ENCODE measurements around the gene GRIK1.

Gene GRIK1

GRCh38 chr21:29557931-29558725 lies 381.7 kb downstream of the GRIK1 start:
- no peaks in the 10 kb centered on the region for H3K27me3 Mint-ChIP-seq
- peaks cover 15% of the 10 kb centered on the region for H3K36me3 Mint-ChIP-seq (ENCODE audit: low read depth)
- H3K9me3 Mint-ChIP-seq, result no peaks in the 10 kb centered on the region
- intact Hi-C loops (cut with micrococcal nuclease), result no loop called here
- H3K4me1 Mint-ChIP-seq (ENCODE audit: low read depth), result peaks cover 16% of the 10 kb centered on the region
- H3K4me3 Mint-ChIP-seq, result no peak overlapping the region
- H3K27ac Mint-ChIP-seq, result peak overlapping the region; percentile 62

DNA sequence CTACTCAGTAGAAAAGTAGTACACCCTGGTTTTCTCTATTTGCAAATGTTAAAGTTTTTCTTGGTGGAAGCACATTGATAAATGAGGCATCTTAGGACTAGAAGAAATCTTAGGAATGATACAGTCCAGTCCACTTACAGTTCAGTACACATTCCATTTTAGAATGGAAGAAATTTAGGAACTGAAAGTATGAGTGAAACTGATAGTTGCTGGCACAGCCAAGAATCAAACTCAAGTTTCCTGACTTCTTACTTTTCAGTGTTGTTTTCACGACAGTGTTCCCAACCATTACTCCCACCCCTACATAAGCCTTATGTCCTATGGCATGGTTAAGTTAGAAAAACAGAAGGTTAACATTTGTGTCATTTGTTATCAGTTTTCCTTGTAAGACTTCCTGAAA lies 382.6 kb downstream of the GRIK1 start:
- Mint-ChIP-seq H3K4me1 (ENCODE audit: low read depth) (peaks cover 16% of the 10 kb centered on the region), H3K27ac (peak overlapping the region; percentile 62), H3K27me3 (no peaks in the 10 kb centered on the region), H3K4me3 (no peak overlapping the region), H3K9me3 (no peaks in the 10 kb centered on the region), H3K36me3 (ENCODE audit: low read depth) (peaks cover 15% of the 10 kb centered on the region)
- intact Hi-C loops (cut with micrococcal nuclease), result no loop called here

DNA sequence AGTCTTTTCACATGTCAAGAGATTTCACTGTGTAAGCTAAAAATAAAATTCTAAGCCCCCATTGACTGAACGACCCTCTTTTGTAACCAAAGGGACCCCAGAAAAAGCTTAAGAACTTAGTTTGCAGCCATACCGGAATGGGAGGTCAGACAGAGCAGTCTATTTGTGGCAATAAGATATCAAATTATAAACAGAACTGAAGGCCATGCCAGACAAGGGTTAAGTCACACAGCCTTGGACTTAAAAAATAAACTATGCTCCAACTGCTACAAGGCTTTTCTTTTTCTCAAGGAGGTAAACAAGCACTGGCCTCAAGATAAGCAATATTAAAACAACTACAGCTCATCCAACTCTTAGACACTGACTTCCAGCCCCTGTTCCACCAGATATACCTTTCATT lies 384.2 kb downstream of the GRIK1 start:
- no peak overlapping the region for H3K27ac Mint-ChIP-seq
- no peak overlapping the region for H3K4me3 Mint-ChIP-seq
- peaks cover 16% of the 10 kb centered on the region for H3K4me1 Mint-ChIP-seq (ENCODE audit: low read depth)
- intact Hi-C loops (cut with micrococcal nuclease), result no loop called here
- H3K36me3 Mint-ChIP-seq (ENCODE audit: low read depth), result peaks cover 7% of the 10 kb centered on the region
- H3K9me3 Mint-ChIP-seq, result no peaks in the 10 kb centered on the region
- no peaks in the 10 kb centered on the region for H3K27me3 Mint-ChIP-seq

- no peaks in the 10 kb centered on the region for H3K9me3 Mint-ChIP-seq
- intact Hi-C loops (cut with micrococcal nuclease), result loop anchor here (5.0 kb wide), 1 partner anchor 97 kb away; no protein-coding TSS in a partner anchor
These were observed 389.6 kb downstream of the GRIK1 start for GRCh38 chr21:29550205-29550604.

DNA sequence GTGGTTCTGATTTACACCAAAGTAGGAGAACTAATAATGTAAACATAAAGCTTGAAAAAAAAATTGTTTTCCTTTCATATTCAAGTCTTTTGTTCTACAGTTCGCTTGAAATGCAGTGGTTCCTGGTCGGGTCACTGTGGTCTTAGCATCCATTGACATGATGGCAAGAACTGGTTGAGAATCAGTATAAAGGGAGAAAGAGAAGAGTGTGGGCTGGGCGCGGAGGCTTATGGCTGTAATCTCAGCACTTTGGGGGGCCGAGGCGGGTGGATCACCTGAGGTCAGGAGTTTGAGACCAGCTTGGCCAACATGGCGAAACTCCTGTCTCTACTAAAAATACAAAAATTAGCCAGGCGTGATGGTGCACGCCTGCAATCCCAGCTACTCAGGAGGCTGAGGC lies 390.2 kb downstream of the GRIK1 start:
- H3K36me3 Mint-ChIP-seq (ENCODE audit: low read depth), result peaks cover 6% of the 10 kb centered on the region
- intact Hi-C loops (cut with micrococcal nuclease), result loop anchor here (5.0 kb wide), 1 partner anchor 98 kb away; no protein-coding TSS in a partner anchor
- no peak overlapping the region for H3K27ac Mint-ChIP-seq
- no peaks in the 10 kb centered on the region for H3K9me3 Mint-ChIP-seq
- no peaks in the 10 kb centered on the region for H3K4me1 Mint-ChIP-seq (ENCODE audit: low read depth)
- no peaks in the 10 kb centered on the region for H3K27me3 Mint-ChIP-seq
- H3K4me3 Mint-ChIP-seq, result no peak overlapping the region

More at GRCh38 chr21:29550205-29550604, 389.6 kb downstream of the GRIK1 start:
- no peaks in the 10 kb centered on the region for H3K4me1 Mint-ChIP-seq (ENCODE audit: low read depth)
- H3K27me3 Mint-ChIP-seq, result no peaks in the 10 kb centered on the region
- H3K4me3 Mint-ChIP-seq, result no peak overlapping the region
- H3K36me3 Mint-ChIP-seq (ENCODE audit: low read depth), result peaks cover 11% of the 10 kb centered on the region
- H3K27ac Mint-ChIP-seq, result no peak overlapping the region

- H3K27me3 Mint-ChIP-seq, result no peaks in the 10 kb centered on the region
- no peak overlapping the region for H3K4me3 Mint-ChIP-seq
- no peak overlapping the region for H3K27ac Mint-ChIP-seq
- intact Hi-C loops (cut with micrococcal nuclease), result no loop called here
- no peaks in the 10 kb centered on the region for H3K4me1 Mint-ChIP-seq (ENCODE audit: low read depth)
- peaks cover 6% of the 10 kb centered on the region for H3K36me3 Mint-ChIP-seq (ENCODE audit: low read depth)
- H3K9me3 Mint-ChIP-seq, result no peaks in the 10 kb centered on the region
These were observed 391.8 kb downstream of the GRIK1 start for GRCh38 chr21:29547998-29548397.

DNA sequence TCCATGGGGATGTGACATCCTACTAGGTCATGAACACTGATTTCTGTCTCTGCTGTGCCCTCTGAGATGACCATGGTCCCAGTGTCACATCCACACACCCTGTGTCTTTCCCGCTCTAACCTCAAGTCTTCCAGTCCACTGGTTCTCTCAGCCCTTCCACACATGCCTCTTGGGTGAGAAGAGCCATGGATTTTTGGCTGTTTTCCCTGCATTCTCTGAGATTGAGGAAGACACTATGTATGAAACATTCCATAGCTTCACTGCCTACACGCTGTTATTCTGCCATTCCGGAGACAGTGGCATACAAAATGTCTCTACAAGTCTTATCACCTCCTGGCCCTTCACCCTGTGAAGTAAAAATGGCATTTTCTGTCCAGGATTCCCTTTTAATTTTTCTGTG lies 393.7 kb downstream of the GRIK1 start:
- Mint-ChIP-seq H3K4me1 (ENCODE audit: low read depth) (no peaks in the 10 kb centered on the region), H3K4me3 (no peak overlapping the region), H3K9me3 (no peaks in the 10 kb centered on the region), H3K36me3 (ENCODE audit: low read depth) (peaks cover 6% of the 10 kb centered on the region), H3K27ac (no peak overlapping the region), H3K27me3 (no peaks in the 10 kb centered on the region)
- intact Hi-C loops (cut with micrococcal nuclease), result no loop called here

DNA sequence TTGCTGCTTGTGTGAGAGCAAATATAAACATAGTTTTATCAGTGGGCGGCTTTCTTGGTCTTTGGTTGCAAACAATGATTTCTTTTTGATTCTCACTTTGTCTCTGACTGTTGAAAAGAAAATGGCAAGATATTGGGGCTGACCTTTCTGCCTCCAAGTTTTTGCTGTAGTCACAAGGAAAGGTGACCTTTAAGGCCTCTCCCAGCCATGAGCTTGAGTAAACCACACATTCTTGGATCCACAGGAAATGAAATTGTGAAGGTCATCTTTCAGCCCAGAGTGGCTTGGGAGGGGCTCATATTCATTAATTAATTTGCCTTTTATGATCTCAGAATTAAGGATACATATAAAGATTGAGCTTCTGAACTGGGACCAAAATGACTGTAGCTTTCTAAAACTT lies 399.5 kb downstream of the GRIK1 start:
- no peaks in the 10 kb centered on the region for H3K27me3 Mint-ChIP-seq
- intact Hi-C loops (cut with micrococcal nuclease), result no loop called here

GRCh38 chr21:29538115-29538514 lies 401.7 kb downstream of the GRIK1 start:
- no peak overlapping the region for H3K27ac Mint-ChIP-seq
- H3K4me3 Mint-ChIP-seq, result no peak overlapping the region
- peaks cover 20% of the 10 kb centered on the region for H3K36me3 Mint-ChIP-seq (ENCODE audit: low read depth)
- intact Hi-C loops (cut with micrococcal nuclease), result no loop called here
- H3K9me3 Mint-ChIP-seq, result peaks cover 12% of the 10 kb centered on the region
- H3K27me3 Mint-ChIP-seq, result no peaks in the 10 kb centered on the region
- H3K4me1 Mint-ChIP-seq (ENCODE audit: low read depth), result no peaks in the 10 kb centered on the region

More for the DNA sequence above, 399.5 kb downstream of the GRIK1 start:
- peaks cover 10% of the 10 kb centered on the region for H3K9me3 Mint-ChIP-seq
- peaks cover 13% of the 10 kb centered on the region for H3K36me3 Mint-ChIP-seq (ENCODE audit: low read depth)
- no peak overlapping the region for H3K4me3 Mint-ChIP-seq
- H3K4me1 Mint-ChIP-seq (ENCODE audit: low read depth), result no peaks in the 10 kb centered on the region
- no peak overlapping the region for H3K27ac Mint-ChIP-seq

GRCh38 chr21:29534448-29534847 lies 405.3 kb downstream of the GRIK1 start:
- Mint-ChIP-seq H3K9me3 (peaks cover 12% of the 10 kb centered on the region), H3K36me3 (ENCODE audit: low read depth) (peaks cover 26% of the 10 kb centered on the region), H3K27me3 (no peaks in the 10 kb centered on the region), H3K4me3 (no peak overlapping the region), H3K27ac (no peak overlapping the region), H3K4me1 (ENCODE audit: low read depth) (no peaks in the 10 kb centered on the region)
- intact Hi-C loops (cut with micrococcal nuclease), result no loop called here

DNA sequence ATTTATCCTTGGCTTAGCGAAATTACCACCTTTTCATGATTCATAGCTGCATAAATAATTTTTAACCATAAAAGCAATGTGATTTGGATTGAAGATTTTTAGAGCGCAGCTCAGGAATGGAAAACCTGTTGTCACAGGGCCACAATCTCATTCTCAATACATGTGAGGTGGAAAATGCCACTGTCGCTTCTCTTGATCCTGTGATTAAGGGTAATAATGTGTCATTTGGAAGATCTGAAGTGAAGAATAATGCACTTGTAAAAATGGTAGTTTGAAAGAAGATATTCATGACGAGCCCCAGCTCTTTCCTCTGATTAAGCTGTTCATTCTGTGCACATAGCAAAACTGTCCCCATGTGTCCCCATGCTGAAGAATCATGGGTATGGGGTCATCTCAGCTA lies 410.7 kb downstream of the GRIK1 start:
- Mint-ChIP-seq H3K27me3 (no peaks in the 10 kb centered on the region), H3K27ac (no peak overlapping the region), H3K4me3 (no peak overlapping the region), H3K4me1 (ENCODE audit: low read depth) (no peaks in the 10 kb centered on the region), H3K36me3 (ENCODE audit: low read depth) (peaks cover 33% of the 10 kb centered on the region), H3K9me3 (peaks cover 31% of the 10 kb centered on the region)
- intact Hi-C loops (cut with micrococcal nuclease), result no loop called here

- no peak overlapping the region for H3K4me3 Mint-ChIP-seq
- intact Hi-C loops (cut with micrococcal nuclease), result no loop called here
- H3K9me3 Mint-ChIP-seq, result peaks cover 31% of the 10 kb centered on the region
- peaks cover 33% of the 10 kb centered on the region for H3K36me3 Mint-ChIP-seq (ENCODE audit: low read depth)
- no peak overlapping the region for H3K27ac Mint-ChIP-seq
- no peaks in the 10 kb centered on the region for H3K27me3 Mint-ChIP-seq
- H3K4me1 Mint-ChIP-seq (ENCODE audit: low read depth), result no peaks in the 10 kb centered on the region
These were observed 413.3 kb downstream of the GRIK1 start for GRCh38 chr21:29526545-29526944.

DNA sequence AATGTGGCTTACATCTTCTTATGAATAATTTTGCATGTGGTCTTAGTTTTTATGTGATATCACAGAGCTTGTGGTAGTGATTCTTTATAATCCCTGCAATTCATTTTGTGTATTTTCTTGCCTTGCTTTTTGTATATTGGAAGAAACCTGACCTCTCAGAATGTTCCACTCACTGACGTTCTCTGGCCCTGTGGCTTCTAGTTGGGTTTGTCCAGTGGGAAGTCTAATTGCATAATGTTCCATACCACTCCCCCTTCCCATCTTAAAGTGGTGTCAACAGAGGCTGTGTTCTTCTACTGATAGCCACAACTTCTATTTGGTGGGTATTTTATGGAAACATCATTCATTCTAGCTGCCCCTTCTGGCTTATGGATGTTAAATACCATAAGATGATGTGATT lies 415.7 kb downstream of the GRIK1 start:
- Mint-ChIP-seq H3K4me3 (no peak overlapping the region), H3K27me3 (no peaks in the 10 kb centered on the region), H3K4me1 (ENCODE audit: low read depth) (no peaks in the 10 kb centered on the region), H3K9me3 (peaks cover 31% of the 10 kb centered on the region), H3K36me3 (ENCODE audit: low read depth) (peaks cover 39% of the 10 kb centered on the region), H3K27ac (no peak overlapping the region)
- intact Hi-C loops (cut with micrococcal nuclease), result no loop called here

GRCh38 chr21:29523646-29524045 lies 416.1 kb downstream of the GRIK1 start:
- no peaks in the 10 kb centered on the region for H3K4me1 Mint-ChIP-seq (ENCODE audit: low read depth)
- intact Hi-C loops (cut with micrococcal nuclease), result no loop called here
- H3K36me3 Mint-ChIP-seq (ENCODE audit: low read depth), result peaks cover 39% of the 10 kb centered on the region
- H3K4me3 Mint-ChIP-seq, result no peak overlapping the region
- H3K27me3 Mint-ChIP-seq, result no peaks in the 10 kb centered on the region
- H3K9me3 Mint-ChIP-seq, result peaks cover 31% of the 10 kb centered on the region
- no peak overlapping the region for H3K27ac Mint-ChIP-seq

DNA sequence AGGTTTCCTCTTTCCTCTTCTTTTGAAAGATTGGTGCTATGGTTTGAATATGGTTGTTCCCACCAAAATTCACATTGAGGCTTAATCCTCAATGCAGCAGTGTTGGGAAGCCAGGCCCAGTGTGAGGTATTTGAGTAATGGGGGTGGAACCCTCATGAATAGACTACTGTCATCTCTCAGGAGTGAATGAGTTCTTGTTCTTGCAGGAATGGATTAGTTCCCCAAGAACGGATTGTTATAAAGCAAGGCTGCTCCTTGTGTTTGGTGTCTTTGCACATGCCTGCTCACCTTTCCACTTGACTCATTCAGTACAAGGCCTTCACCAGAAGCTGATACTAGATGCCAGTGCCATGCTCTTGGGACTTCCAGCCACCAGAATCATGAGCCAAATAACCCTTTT lies 417.9 kb downstream of the GRIK1 start:
- Mint-ChIP-seq H3K9me3 (peaks cover 21% of the 10 kb centered on the region), H3K27me3 (no peaks in the 10 kb centered on the region), H3K4me1 (ENCODE audit: low read depth) (no peaks in the 10 kb centered on the region), H3K27ac (no peak overlapping the region), H3K36me3 (ENCODE audit: low read depth) (peaks cover 38% of the 10 kb centered on the region), H3K4me3 (no peak overlapping the region)
- intact Hi-C loops (cut with micrococcal nuclease), result no loop called here

All from dendritic cell treated with granulocyte-macrophage colony-stimulating factor and Interleukin-4, amounts not matched to agents 40 ng/mL and 50 ng/mL, for 4 days (primary cell).